ENCODE data around the gene CARD10. TPM values are rescaled to one million over a fixed set of nuclear protein-coding genes. Genes with fewer than 3 reads are reported as not detected.
"Not testable (repeated sequence)": the region's sequence is repeated elsewhere in the genome, so short reads cannot be mapped to it uniquely, and the experiment has no call there.

CARD10 gene
- total and polyA plus RNA-seq, 2 of the 8 experiments (the other 6 are each of a cell fraction or from before 2014, with no cell fraction given) = 13.5 to 14.4 TPM

GRCh38 chr22:37539790-37540189 lies 20.6 kb upstream of the CARD10 start:
- H3K4ac ChIP-seq (replicated peaks; ENCODE audit: insufficient read length, low read depth, low read length); FAIRE-seq; H2BK120ac ChIP-seq (replicated peaks; ENCODE audit: low read depth, low read length); H3K27me3 ChIP-seq (replicated peaks in 1 of 4; ENCODE audit: control insufficient read depth in 3 of 4, extremely low read depth in 1 of 4, insufficient read depth in 3 of 4, low read length in 3 of 4); H4K8ac ChIP-seq (ENCODE audit: extremely low read depth, insufficient read depth, low read length); H4K20me1 ChIP-seq (replicated peaks in 1 of 2; ENCODE audit: control insufficient read depth in 1 of 2, insufficient read depth in 2 of 2, low read length in 2 of 2); H3K23me2 ChIP-seq (ENCODE audit: low read depth, low read length); H3K56ac ChIP-seq (replicated peaks; ENCODE audit: insufficient read length, low read depth, low read length); H2BK20ac ChIP-seq (ENCODE audit: low read length); H3K79me1 ChIP-seq (ENCODE audit: low read depth, low read length); H2BK15ac ChIP-seq (ENCODE audit: low read length); H3K9me3 ChIP-seq (ENCODE audit: insufficient read depth in 2 of 2, low read depth in 1 of 2, low read length in 1 of 2); H3K18ac ChIP-seq (ENCODE audit: extremely low read depth, low read length); H2AK5ac ChIP-seq (ENCODE audit: low read depth, low read length); H3K36me3 ChIP-seq (ENCODE audit: control insufficient read depth in 2 of 4, insufficient read depth in 4 of 4, low read length in 3 of 4); H3K4me3 ChIP-seq (ENCODE audit: extremely low read depth in 1 of 4, insufficient read depth in 2 of 4, low read depth in 3 of 4, low read length in 4 of 4); H3K4me2 ChIP-seq (ENCODE audit: insufficient read depth in 1 of 2, low read depth in 2 of 2, low read length in 2 of 2); H2BK5ac ChIP-seq (ENCODE audit: low read depth, low read length); H2BK12ac ChIP-seq (ENCODE audit: low read depth, low read length); H4K91ac ChIP-seq (replicated peaks; ENCODE audit: insufficient read length, low read length); H3K9ac ChIP-seq (replicated peaks in 1 of 4; ENCODE audit: extremely low read depth in 1 of 4, low read depth in 3 of 4, low read length in 3 of 4); H3K14ac ChIP-seq (ENCODE audit: insufficient read length); H4K5ac ChIP-seq (ENCODE audit: insufficient read length, low read depth, low read length); DNase-seq (ENCODE audit: low read depth in 1 of 2, low spot score in 2 of 2); H3K23ac ChIP-seq (ENCODE audit: insufficient read length); H3K4me1 ChIP-seq (replicated peaks in 1 of 4; ENCODE audit: control insufficient read depth in 3 of 4, insufficient read depth in 4 of 4, low read length in 3 of 4); H2AFZ ChIP-seq (ENCODE audit: low read length); H3K27ac ChIP-seq (ENCODE audit: low read depth, low read length); H3K79me2 ChIP-seq (ENCODE audit: control insufficient read depth in 1 of 2, insufficient read depth in 2 of 2, low read length in 2 of 2): not testable (repeated sequence)
- POLR2A ChIA-PET (ENCODE audit: partially characterized antibody) = interaction anchor here (0.6 to 2.5 kb wide), 5 partner anchors 19 to 128 kb away, joined by 3 to 13 read pairs (median 4); no protein-coding TSS in a partner anchor
- WGBS, 2 experiments (ENCODE audit: extremely low coverage in 1 of 2, insufficient coverage in 1 of 2, insufficient read length in 1 of 2, insufficient replicate concordance in 2 of 2, low coverage in 1 of 2, low lambda C conversion rate in 2 of 2, missing lambda C conversion rate in 1 of 2) = 94% methylated on average over 6 of the region's 6 CpGs; no CpG with 5 or more reads in 1 of the 2 experiments
- CTCF ChIA-PET (ENCODE audit: partially characterized antibody) = interaction anchor here (0.6 to 16.8 kb wide), 21 partner anchors 10 to 716 kb away, joined by 3 to 1347 read pairs (median 4); partner anchors contain the start of genes CARD10, CDC42EP1, LGALS2 and MFNG
